ENCODE measurements around the gene ZC4H2. TPM values are rescaled to one million over a fixed set of nuclear protein-coding genes. Genes with fewer than 3 reads are reported as not detected.

ZC4H2 gene
- total and polyA plus RNA-seq, 7 donors: 6.3 to 19.3 (median 13.3) TPM

GRCh38 chrX:64867217-64867616, 109.0 kb downstream of the ZC4H2 start:
- no peaks in the 10 kb centered on the region for H3K27me3 ChIP-seq
- no peak overlapping the region for H3K27ac ChIP-seq
- no peak for DNase-seq
- intact Hi-C loops (cut with DNase I): no loop called here
- peaks cover 0 to 5% (median 0%) of the 10 kb centered on the region in 4 donors for H3K9me3 ChIP-seq
- no peaks in the 10 kb centered on the region for H3K36me3 ChIP-seq
- H3K4me1 ChIP-seq: no peaks in the 10 kb centered on the region
- TF ChIP-seq POLR2AphosphoS5 (IDR thresholded peaks at IDR 0.05): no peak
- TF ChIP-seq POLR2A (IDR thresholded peaks at IDR 0.05): no peak
- no peak for TF ChIP-seq CTCF (IDR thresholded peaks at IDR 0.05)
- no peak for TF ChIP-seq EP300 (IDR thresholded peaks at IDR 0.05)
- H3K4me3 ChIP-seq: no peak overlapping the region

Other genes with a start within 250 kb of the ZC4H2 start
- 1 to 10 TPM; 3.3 to 4.2 (median 3.9) TPM for gene ZC3H12B, start 58.4 kb upstream of the ZC4H2 start, total RNA-seq
- gene ZC3H12B, start 58.4 kb upstream of the ZC4H2 start, polyA plus RNA-seq: under 1 TPM; under 0.01 to 0.51 (median 0.46) TPM